GM13977 (cell line): Measurements from ENCODE around the gene ADAM23.

Source experiments
- DNase-seq: peaks from one replicate; pipeline ENCODE4 v3.0.0; 2012; ENCODE audit warnings: low spot score
- in situ Hi-C: fragments of 300-500 bp; cut with MboI; formaldehyde crosslinking; loops from one replicate; pipeline ENCODE4 v1.12.0; 2022; ENCODE audit warnings: low sequenced_read_pairs, low pct_unique_long_range_greater_than_20kb, mixed read lengths, inconsistent platforms; ENCODE audit not compliant: unreplicated experiment
- TF ChIP-seq, protein P1 (sequence below): IDR thresholded peaks from 2 replicates; pipeline ENCODE4 v1.5.1; 2012; ENCODE audit warnings: mild to moderate bottlenecking, control low read depth; ENCODE audit not compliant: insufficient read depth; ENCODE audit errors: extremely low read depth, missing control alignments

The ADAM23 gene

DNA sequence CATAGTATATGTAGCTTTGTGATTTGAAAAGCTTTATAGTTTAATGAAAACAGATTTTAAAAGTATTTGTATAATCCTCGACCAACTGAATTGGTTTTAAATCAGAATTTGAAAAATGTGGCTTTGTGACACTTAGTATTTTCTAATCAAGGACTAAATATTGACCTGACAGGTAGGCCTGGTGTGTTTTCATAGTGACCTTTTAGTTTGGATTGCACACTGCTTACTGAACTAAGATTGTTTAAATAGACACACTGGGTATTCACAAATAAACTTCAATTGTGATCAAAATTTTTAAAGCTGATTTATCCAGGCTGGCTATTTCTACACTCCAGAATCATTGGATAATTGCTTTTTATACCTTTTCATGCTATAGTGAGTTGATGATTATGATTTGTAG is 167.1 kb downstream of the ADAM23 start:
- no peak for DNase-seq
- TF ChIP-seq, protein P1, sequence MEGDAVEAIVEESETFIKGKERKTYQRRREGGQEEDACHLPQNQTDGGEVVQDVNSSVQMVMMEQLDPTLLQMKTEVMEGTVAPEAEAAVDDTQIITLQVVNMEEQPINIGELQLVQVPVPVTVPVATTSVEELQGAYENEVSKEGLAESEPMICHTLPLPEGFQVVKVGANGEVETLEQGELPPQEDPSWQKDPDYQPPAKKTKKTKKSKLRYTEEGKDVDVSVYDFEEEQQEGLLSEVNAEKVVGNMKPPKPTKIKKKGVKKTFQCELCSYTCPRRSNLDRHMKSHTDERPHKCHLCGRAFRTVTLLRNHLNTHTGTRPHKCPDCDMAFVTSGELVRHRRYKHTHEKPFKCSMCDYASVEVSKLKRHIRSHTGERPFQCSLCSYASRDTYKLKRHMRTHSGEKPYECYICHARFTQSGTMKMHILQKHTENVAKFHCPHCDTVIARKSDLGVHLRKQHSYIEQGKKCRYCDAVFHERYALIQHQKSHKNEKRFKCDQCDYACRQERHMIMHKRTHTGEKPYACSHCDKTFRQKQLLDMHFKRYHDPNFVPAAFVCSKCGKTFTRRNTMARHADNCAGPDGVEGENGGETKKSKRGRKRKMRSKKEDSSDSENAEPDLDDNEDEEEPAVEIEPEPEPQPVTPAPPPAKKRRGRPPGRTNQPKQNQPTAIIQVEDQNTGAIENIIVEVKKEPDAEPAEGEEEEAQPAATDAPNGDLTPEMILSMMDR: no peak
- in situ Hi-C loops: no loop called here

DNA sequence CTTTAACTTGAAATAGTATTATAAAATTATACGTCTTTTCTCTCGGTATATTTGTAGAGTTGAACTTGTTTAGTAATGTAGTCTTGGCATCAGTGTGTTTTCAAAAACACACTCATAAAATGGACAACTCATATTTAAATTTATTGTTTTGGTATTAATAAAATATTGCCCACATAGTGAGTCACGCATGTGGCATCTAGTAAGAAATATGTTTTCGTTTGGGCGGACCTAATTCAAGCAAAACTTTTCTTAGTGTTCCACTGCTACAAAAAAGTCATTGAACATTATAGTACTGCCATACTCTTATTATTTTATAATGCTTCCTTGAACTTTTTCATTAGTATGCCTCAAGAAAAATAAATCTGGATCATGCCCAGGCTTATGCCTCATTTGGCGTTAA is 167.9 kb downstream of the ADAM23 start:
- TF ChIP-seq, protein P1: no peak
- no peak for DNase-seq
- in situ Hi-C loops: no loop called here

DNA sequence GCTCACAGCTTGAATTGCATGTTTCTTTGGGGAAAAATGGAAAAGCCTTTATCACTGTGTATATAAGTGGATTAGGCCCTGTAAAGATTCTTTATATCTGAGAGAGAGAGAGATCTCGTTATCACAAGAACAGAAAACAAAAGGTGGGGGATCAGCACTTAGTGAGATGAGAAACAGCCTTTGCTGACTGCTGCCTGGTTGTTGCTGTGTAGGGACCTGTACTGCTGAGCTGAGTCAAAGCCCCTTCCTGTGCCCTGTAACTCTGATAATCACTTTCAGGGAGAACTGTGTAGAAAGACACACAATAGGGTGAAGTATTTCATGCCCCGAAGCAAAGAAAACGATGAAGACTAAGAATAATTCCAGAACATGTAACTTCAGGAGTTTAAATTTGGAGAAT is 168.4 kb downstream of the ADAM23 start:
- in situ Hi-C loops: no loop called here
- DNase-seq: no peak
- TF ChIP-seq, protein P1: no peak

DNA sequence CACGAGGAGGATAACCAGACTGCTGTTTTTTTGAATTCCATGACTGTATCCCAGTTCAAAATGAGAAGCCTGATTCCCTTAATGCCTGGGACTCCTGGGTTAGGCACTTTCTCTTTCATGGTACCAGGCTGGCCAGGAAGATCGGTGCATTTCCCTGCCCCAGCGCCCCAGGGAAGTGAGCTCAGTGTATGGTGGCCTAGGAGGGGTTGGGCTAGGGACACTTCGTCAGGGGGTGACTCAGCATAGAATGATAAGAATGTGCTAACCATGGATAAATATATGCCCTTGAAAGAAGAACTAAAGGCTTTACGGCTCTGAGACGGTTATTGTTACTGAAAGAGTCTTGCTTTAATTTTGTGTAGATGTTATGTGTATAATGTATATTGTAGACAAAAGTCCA is 171.5 kb downstream of the ADAM23 start:
- DNase-seq: no peak
- in situ Hi-C loops: no loop called here
- TF ChIP-seq, protein P1: no peak

DNA sequence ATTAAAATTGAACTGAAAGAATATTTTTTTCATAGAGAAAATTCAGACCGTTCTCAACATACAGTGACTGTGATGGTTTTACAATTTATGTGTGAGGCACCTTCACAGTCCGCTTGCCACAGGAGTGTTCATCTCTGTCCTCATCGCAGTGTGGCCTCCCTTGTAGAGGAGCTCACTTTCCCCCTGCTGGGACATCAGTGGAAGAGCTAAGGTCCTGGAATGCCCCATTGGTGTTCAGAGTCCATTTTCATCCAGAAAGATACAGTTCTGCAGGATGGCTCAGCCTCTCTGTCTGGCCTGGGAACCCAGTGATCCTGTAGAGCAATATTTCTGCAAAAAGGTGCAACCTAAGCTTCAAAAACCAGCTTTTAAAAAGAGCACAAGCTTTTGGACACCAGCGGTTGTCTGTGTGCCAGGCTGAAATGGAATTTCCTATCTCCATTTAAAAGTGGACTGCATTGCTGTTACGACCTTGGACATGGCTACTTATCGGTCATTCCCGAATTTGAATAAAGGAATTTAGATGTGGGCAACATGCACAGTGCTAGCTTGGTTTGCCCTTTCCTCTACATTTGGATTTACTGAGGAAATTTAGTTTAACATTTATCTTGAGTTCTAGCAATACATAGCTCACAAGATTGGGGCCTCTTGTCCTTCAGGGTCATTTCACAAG is 172.2 kb downstream of the ADAM23 start:
- no peak for DNase-seq
- in situ Hi-C loops: no loop called here
- TF ChIP-seq, protein P1: no peak

DNA sequence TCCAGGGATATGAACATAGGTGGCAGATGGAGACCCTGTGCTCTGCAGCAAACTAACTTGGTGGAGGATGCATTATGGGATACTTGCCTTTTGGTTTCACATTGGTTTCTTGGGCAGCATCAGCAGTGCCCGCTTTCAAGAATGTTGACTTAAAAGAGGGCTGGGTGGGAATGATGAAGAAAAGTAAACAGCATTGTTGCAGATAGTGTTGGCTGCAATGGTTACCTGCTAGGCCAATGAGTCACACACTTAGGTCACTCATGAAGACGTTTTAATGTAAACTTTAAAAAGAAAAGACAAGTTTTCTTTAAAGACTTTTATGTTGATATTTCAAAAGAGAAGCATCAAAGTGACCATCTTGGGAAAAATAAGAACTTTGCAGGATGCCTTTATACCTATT is 172.8 kb downstream of the ADAM23 start:
- in situ Hi-C loops: no loop called here
- DNase-seq: no peak

More for the DNA sequence above, 172.8 kb downstream of the ADAM23 start:
- TF ChIP-seq, protein P1: no peak
